Right renal cortex interstitium (tissue), 3 donors: ENCODE results near the gene PSMG1. TPM values are rescaled to one million over a fixed set of nuclear protein-coding genes. Genes with fewer than 3 reads are reported as not detected.

Experiments
- DNase-seq, 3 donors: peaks; one replicate each; pipeline ENCODE4 v3.0.0-alpha.2; 2013; ENCODE audit warnings: low read depth in 3 of 3, low spot score in 2 of 3
- polyA plus RNA-seq, 3 donors: library from polyadenylated mRNA; unstranded; fragments of 120-200 nt; gene quantifications; one replicate each; pipeline ENCODE4 v1.2.1, GENCODE V29; 2013; ENCODE audit not compliant: insufficient read length in 3 of 3

The PSMG1 gene
- polyA plus RNA-seq, 3 donors = 49.1 to 55.2 (median 50.7) TPM

GRCh38 chr21:39125752-39126485 is 57.3 kb downstream of the PSMG1 start:
- peak in 2 of 3 donors; percentile 45 to 60 for DNase-seq

Other genes with a start within 250 kb of the PSMG1 start
- gene BRWD1, start 130.2 kb upstream of the PSMG1 start, polyA plus RNA-seq = 10 to 100 TPM; 46.4 to 53.0 (median 50.4) TPM
- gene HMGN1, start 165.6 kb upstream of the PSMG1 start, polyA plus RNA-seq = 100 to 1,000 TPM; 717 to 797 (median 766) TPM